NCI-H1694 treated with DMSO at 0.1 percent for 48 hours (cell line): Measurements from ENCODE around the gene TMTC1.

ENCODE experiments used
- DNase-seq: peaks from one replicate; lab custom pipeline; 2025; lab: John Stamatoyannopoulos, UW

TMTC1 gene

DNA sequence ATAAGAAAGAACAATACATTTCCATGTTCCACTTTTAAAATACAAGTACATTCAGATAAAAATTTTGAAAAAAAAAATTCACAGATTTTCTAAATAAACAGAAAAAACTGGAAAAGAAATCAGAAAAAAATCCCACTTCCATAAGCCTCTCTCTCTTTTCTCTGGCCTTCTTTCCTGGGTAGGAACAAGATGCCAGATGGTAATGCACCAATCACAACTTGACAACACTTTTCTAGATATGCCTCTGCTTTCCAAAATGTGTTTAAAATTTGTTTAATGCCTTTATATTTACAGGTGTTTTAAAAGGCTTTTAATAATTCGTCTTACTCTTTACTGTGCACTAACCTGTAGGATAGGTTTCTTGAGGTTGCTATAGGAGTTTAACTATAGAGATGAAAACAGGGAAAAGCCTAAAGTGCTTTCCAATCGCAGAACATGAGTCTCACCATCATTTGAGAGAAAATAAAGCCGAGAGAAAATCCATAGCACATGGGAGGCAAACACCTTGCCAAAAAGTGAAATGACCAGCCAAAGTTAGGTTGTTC is 74.2 kb downstream of the TMTC1 start:
- DNase-seq, result peak; percentile 73

DNA sequence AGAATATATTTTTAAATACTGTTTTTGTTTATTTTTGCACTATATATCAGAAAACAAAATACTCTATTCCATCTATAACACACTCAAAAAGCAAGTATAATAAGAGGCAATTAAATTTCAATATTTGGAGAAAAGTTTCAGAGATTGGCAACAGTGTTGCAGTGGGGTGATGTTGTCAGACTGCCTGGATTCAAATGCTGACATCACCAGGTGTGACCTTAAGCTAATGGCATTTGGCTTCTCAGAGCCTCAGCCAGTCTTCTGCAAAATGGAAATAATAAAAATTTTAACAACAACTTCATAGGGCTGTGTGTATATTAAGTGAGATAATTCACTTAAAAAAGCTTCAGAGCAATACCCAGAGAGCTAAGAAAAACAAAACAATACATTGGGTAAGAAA is 74.7 kb downstream of the TMTC1 start:
- DNase-seq, result no peak

DNA sequence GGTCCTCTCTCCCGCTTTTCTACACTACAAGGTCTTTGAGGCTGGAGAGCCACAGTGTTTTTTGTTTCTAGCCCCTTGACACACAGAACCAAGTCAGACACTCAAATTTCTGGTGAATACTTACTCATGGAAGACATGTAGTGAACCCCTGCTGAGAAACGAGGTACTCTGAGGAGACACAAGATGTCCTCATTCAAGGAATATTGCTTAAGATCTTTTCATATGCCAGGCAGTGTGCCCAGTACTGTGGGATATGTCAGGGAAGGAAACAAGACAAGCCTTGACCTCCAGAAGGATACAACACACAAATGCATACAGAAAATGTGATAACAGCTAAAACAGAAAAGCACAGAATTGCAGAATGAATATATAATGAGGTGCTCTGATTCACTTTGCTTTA is 75.9 kb downstream of the TMTC1 start:
- DNase-seq, result no peak

DNA sequence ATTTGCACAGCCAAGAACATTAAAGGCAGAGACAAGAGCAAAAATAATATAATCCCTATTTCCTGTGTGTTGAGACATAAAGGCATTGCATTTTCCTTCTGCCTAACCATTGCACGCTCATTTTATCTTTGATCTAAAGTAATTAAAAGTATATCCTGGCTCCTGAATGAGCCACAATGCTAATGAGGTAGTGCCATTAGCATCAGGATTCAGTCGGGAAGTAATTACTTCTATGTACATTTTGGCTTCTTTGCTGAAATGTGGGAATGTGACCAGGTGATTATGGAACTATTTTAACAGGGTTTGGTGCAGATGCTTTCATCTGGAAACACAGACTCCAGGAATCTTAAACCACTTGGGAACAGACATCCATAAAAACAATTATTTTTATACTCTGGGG is 77.4 kb downstream of the TMTC1 start:
- DNase-seq, result no peak

GRCh38 chr12:29703528-29703927 is 80.2 kb downstream of the TMTC1 start:
- DNase-seq, result no peak

DNA sequence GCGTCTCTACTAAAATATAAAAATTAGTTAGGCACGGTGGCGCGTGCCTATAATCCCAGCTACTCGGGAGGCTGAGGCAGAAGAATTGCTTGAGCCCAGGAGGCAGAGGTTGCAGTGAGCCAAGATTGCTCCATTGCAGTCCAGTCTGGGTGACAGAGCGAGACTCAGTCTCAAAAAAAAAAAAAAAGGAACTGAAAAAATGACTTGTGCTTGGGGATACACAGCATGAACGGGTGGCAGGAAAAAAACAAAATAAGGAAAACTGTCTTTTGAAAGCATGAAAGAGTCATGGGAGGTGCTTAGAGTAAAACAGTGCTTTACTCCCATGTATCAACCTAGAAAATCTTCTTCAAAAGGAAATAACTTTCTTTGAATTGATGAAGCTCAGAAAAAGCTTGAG is 80.8 kb downstream of the TMTC1 start:
- DNase-seq, result no peak

DNA sequence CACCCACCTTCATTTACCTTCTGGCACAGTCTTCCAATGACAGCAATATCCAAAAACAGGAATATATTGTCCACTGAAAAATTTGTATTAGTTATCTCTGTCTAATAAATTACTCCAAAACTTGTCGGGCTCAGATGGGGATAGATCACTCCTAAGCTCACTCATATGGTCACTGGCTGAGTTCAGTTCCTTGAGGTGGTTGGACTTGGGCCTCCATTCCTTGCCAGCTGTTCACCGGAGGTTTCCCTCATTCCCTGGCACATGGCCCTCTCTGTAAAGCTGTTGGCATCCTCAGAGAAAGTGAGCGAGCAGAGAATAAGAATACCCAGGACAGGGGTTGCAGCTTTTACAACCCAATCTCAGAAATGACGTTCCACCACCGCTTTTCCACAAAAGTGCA is 81.5 kb downstream of the TMTC1 start:
- no peak for DNase-seq

DNA sequence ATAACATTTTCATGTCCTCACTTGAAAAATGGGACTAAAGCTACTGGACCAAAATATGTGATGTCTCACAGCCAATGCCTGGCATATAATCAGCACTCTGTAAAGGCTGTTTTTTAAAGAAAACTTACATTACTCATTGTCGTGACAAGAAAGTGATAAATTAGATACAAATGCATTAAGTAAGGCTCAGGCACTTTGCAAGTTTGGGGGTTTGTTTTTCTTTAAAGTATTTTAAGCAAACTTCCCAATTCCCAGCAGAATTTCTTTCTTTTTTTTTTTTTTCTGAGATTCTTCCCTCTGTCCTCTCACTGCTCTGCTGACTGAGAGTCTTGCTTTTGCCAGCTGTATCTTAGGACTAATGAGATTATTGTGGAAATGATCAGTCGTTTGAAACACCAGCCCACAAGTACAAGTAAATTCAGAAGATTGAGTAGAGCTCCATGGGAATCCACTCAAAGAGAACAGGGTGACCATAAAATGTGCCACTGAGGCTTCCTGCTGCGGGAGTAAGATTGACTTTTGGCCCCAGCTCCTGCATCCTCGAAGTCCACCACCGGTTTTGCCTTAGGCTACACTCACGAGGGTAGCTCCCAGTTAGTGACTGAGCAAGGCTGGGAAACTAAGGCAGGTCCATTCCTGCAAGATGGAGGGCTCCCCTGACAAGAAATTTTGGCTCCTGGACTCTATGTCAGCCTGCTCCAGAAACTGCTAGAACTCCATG is 82.8 kb downstream of the TMTC1 start:
- no peak for DNase-seq

DNA sequence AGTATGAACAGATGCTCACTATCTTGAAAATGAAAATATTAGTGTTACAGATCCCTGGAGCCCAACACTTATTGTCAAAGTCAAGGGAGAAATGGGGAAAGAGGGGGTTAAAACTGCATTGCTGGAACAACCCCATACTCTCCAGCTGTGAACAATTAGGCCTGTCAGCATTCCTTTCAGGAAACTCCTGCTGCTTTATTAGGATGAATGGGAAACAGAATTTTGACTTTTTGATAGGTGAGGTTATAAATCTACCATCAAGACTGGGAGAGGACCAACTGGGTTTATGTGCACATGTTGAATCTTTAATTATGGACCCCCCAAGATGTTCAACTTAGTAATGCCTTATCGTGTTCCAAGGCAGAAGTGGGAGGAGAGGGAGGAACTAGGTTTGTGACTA is 85.0 kb downstream of the TMTC1 start:
- DNase-seq, result no peak

DNA sequence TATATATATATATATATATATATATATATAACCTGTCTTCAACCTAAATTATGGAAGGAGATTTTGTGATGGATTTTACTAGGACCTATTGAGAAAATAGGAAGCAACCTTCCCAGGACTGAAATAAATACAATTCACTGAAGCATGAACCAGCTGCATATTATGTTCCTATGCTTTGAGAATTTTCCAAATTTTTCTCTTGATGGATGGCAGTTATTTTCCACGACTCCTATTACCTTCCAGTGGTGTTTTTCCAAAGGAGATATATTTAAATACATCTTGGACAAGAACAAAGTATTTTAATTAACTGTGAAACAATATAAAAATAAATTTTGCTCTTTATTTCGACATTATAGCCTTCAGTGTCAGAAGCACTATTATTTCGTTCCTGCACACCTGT is 87.9 kb downstream of the TMTC1 start:
- DNase-seq, result no peak

DNA sequence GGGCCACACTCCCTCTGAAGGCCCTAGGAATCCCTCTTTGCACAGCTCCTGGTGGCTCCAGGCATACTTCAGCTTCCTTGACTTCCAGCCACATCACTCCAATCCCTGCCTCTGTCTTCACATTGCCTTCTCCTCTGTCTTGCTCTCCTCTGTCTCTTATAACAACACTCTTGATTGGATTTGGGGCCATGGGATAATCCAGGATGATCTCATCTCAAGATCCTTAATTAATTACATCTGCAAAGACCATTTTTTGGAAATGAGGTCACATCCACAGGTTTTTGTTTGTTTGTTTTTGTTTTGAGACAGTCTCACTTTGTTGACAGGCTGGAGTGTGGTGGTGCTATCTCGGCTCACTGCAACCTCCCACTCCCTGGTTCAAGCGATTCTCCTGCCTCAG is 88.7 kb downstream of the TMTC1 start:
- no peak for DNase-seq

GRCh38 chr12:29694002-29694401 is 89.7 kb downstream of the TMTC1 start:
- DNase-seq, result no peak

- no peak for DNase-seq
Observed at GRCh38 chr12:29692237-29692636, 91.5 kb downstream of the TMTC1 start.

GRCh38 chr12:29691161-29691854 is 92.4 kb downstream of the TMTC1 start:
- no peak for DNase-seq

DNA sequence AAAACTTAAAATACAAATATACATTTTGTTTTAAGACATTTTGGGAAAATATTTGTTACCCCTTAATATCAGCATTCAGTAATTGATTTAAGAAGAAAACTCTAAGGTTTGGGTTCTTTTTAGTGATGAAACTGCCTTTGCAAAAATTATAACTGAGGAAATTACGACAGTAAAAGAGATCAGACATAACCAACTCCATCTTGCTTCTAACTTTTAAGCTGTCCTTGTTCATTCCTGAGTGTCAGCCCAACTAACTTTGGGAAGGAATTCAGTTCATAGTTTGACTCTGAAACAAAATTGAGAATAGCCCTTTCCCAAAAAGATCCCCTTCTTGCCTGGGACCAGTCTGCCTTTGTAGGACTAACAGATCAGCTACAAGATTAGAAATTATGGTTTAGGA is 93.0 kb downstream of the TMTC1 start:
- no peak for DNase-seq

DNA sequence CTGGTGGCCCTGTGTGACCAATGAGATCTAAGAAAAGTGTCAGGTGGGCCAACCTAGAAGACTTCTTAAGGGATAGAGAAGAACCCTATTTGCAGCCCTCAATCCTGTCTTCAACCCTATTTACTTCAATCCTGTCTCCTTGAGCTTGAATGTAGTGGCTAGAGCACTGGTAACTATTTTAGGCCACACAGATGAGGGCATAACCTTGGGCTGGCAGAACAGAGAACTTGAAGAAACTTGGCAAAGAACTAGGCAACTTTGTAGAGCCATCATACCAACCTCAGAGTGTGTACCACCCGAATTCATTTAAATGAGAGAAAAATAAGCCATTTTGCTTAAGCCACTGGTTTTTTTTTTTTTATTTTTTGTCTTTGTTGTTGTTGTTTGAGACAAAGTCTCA is 94.8 kb downstream of the TMTC1 start:
- DNase-seq, result no peak

- DNase-seq, result no peak
Observed at GRCh38 chr12:29682088-29682487, 101.7 kb downstream of the TMTC1 start.

- no peak for DNase-seq
Observed at GRCh38 chr12:29681370-29681769, 102.4 kb downstream of the TMTC1 start.

- DNase-seq, result no peak
Observed at GRCh38 chr12:29676676-29677075, 107.1 kb downstream of the TMTC1 start.

GRCh38 chr12:29674463-29674862 is 109.3 kb downstream of the TMTC1 start:
- DNase-seq, result no peak

DNA sequence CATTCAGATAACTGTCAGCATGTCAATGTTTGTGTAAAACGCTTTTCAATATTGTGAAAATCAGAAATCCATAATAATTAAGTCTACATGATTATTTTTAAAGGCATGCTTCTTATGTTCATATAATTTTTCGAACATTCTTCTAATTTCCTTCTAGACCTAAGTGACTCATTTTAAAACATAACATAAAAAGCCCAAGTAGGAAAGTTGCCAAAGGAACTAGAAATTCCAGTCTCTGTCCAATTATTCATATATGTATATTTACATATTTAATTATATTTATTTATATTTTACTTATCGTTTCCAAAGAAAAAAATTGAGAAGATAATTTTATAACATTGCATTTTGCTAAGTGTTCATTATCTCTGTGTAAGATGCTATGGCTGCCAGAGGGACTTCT is 110.4 kb downstream of the TMTC1 start:
- no peak for DNase-seq

DNA sequence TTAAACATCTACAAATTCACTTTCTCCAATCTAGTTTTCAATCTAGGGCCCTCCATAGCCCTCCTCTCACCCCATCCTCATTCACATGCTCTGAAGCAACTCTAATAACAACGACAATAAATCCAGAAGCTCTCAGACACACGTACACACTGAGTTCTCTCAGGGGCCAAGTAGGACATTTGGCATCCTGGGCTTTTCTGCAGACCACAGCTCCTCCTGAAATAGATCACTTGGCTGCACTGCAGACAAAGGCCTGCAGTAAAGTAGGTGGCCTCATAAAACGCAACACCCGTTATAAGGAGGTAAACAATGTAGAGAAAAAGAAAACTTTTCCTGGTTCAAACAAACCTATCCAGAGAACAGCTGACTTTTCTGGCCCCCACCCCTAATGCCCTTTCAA is 111.2 kb downstream of the TMTC1 start:
- no peak for DNase-seq

DNA sequence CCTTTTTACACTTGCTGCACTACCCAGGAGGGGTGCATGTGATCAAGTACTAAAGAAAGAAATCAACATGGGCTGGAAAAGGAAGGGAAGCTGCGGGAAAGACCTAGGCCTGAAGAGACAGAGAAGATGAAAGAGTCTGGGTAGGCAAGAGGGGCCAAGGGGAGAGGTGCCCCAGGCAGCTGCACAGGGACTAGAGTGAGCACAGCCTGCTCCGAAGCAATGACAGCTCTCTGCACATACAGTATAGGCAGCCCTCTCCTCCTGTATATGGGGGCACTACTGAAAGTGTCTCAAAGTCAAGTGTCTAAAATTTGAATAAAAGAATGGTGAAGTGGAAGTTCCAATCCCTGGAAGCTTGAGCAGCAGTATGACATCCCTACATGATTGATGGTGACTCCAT is 112.0 kb downstream of the TMTC1 start:
- DNase-seq, result no peak

GRCh38 chr12:29667011-29667410 is 116.7 kb downstream of the TMTC1 start:
- DNase-seq, result no peak
